NCI-H226 (cell line): Measurements from ENCODE around the gene RPL39.
"Not testable (repeated sequence)": the region's sequence is repeated elsewhere in the genome, so short reads cannot be mapped to it uniquely, and the experiment has no call there.

Experiments used
- DNase-seq: peaks from one replicate; pipeline ENCODE4 v3.0.0-alpha.2; 2015

RPL39 gene

DNA sequence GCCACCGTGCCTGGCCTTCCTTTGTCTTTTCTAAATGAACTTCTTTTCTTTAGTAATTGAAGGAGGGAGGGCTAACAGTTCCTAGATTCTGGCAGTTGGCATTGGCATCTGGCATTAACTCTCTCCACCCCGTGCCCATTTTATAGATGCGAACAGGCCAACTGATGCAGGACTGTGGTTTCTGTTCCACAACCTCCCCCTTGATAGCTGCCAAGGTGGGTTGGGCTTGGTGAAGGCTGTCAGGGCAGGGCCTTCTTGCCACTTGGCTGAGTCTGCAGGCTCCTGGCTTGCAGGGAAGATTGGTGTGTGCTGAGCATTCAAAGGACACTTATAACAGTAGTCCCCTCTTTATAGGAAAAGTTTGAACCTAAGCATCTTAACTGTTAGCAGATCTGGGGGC lies 28.7 kb downstream of the RPL39 start:
- DNase-seq: peak; percentile 65

GRCh38 chrX:119760026-119760877 lies 31.2 kb downstream of the RPL39 start:
- DNase-seq: no peak

GRCh38 chrX:119759248-119759766 lies 32.1 kb downstream of the RPL39 start:
- no peak for DNase-seq

- no peak for DNase-seq
Observed at GRCh38 chrX:119758731-119759247, 32.6 kb downstream of the RPL39 start.

DNA sequence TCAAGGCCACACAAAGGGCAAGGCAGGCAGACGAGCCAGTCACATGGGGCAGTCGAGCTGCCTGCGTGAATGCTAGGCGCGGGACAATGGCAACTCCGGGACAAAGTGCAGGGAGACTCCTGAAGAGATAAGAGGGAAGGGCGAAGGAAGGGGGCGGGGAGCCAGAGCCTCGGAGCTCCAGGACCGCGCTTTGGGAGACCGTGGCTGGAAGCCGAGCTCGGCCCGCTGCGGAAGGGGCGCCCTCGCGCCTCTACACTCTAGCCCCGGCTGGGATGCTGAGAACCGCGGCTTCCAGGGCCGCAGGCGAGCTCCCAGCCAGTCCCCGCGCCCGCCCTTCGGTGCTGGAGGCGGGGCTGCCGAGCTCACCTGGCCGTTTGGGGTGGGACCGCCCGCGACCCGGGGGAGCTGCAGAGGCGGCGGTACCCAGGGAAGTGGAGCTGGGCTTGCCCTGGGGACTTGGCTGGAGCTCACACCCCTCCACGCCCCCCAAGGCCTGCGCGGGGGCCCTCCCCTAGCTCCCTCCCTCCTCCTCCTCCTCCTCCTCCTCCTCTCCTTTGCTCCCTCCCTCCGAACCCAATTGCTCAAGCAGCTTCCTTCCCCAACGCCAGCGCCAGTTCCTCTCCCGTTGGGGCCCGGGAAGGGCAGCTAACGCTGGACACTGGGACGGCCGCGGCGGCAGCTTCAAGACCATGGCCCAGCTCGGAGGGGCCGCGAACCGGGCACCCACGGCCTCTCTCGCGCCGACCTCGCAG lies 33.3 kb downstream of the RPL39 start, which contains the start of gene SOWAHD:
Gene SOWAHD, plus strand, starts transcription at position 610 of the 752 bp plus-strand sequence. Its CDS starts 80 bp downstream, at position 690.
- peak; percentile 38 for DNase-seq

DNA sequence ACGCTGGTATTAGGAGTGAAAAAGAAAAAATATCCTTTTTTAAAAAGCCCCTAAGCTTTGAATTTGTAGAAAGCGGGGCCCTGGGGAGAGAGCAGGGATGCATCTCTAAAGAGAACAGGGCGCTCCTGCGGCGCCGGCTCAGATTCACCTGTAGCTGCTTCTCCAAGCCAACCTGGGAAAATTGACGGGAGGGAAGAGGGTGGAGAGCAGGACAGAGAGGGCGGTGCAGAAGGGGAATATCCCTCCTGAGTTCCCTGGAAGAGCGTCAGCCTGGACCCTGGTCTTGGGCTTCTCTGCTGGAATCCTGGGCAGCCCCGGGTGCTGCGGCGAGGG lies 33.8 kb downstream of the RPL39 start:
- no peak for DNase-seq

GRCh38 chrX:119756926-119757635 lies 34.3 kb downstream of the RPL39 start:
- no peak for DNase-seq

DNA sequence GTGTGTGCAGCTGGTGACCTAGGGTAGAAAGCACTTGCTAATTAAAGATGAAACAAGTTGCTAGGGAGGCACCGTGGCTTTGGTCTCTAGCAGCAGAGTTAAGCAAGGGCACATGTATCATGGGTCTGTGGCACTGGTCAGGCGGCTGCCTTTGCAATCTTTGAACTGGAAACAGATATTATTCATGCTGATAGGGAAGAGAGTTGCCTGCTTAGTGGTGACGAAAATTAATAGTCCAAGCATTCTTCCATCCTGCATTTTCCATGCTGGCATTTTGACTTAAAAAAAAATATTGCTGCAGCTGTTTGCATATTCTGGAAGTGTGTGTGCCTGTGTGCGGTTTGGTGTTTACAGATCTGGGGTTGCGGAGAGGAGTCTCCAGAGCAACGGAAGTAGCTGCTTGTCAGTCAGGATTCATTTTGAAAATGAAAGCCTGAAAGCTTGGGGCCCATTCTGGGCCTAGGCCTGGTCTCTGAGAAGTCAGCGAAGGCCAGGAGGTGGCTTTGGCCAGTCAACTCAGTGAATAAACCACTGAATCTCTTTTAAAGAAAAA lies 35.4 kb downstream of the RPL39 start:
- no peak for DNase-seq

GRCh38 chrX:119753639-119754257 lies 37.7 kb downstream of the RPL39 start:
- DNase-seq: no peak

DNA sequence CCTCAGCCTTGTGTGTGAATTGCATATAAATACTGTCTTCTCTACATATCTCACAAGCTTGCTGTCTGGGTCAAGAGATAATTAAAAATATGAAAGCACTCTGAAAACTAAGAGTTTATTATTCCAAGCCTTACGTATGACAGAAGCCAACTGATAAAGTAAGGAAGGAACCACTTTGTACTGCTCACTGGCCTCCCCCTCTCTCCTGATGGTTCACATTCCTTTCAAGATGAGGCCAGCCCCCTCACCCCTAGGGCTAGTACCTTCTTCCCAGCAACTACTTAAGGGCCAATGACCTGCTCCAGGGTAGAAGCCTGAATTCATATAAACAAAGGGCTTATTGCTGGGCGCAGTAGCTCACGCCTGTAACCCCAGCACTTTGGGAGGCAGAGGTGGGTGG lies 38.4 kb downstream of the RPL39 start:
- peak; percentile 34 for DNase-seq

GRCh38 chrX:119750751-119751150 lies 40.7 kb downstream of the RPL39 start:
- DNase-seq: not testable (repeated sequence)

DNA sequence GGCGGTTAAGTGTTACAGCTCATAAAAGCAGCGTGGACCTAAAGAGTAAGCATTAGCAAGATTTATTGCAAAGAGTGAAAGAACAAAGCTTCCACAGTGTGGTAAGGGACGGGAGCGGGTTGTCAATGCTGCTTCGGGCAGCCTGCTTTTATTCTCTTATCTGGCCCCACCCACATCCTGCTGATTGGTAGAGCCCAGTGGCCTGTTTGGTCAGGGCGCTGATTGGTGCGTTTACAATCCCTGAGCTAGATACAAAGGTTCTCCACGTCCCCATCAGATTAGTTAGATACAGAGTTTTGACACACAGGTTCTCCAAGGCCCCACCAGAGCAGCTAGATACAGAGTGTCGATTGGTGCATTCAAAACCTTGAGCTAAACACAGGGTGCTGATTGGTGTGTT lies 41.3 kb downstream of the RPL39 start:
- DNase-seq: not testable (repeated sequence)

DNA sequence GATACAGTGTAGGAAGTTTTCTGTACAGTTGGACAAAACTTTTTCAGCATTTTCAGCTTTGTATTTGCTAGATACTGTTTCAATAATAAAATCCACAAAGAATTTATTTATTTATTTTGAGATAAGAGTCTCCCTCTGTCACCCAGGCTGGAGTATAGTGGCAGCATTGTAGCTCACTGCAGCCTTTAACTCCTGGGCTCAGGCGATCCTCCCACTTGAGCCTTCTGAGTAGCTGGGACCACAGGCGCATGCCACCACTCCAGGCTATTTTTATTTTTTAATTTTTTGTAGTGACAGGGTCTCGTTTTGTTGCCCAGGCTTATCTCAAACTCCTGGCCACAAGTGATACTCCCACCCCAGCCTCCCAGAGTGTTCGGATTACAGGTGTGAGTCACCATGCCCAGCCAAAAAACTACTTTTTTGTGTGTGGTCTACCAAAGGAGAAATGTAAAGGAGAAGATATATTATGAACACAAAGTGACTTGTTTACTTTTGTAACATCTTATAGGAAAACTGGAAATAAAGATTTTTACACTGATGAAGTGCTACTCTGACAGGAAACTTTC lies 46.1 kb downstream of the RPL39 start:
- peak; percentile 45 for DNase-seq

GRCh38 chrX:119738742-119739141 lies 52.7 kb downstream of the RPL39 start:
- DNase-seq: no peak
